ENCODE data around the gene RNASEL. TPM values are rescaled to one million over a fixed set of nuclear protein-coding genes. Genes with fewer than 3 reads are reported as not detected.

The RNASEL gene
- total and polyA plus RNA-seq, 2 experiments from 2014 or later, result 0.37 to 0.94 TPM

DNA sequence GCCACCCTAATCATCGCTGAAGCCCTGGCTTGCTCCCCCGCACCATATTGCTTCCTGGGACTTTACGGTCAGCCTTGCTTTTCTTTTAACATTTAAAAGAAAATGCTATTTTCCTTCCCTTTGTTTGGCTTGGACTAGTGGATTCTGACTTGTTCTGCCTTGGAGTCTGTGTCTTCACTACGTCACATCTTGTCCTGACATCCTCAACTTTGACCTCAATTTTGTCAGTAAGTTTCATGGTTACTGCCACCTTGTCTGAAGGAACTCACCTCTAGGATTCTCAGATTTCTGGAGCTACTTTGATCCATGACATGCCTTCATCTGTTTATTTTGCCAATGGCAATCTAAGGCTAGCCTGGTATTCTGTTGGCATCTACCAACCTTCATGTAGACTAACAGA, 4.3 kb downstream of the RNASEL start (continued):
- TF ChIP-seq, protein P1, sequence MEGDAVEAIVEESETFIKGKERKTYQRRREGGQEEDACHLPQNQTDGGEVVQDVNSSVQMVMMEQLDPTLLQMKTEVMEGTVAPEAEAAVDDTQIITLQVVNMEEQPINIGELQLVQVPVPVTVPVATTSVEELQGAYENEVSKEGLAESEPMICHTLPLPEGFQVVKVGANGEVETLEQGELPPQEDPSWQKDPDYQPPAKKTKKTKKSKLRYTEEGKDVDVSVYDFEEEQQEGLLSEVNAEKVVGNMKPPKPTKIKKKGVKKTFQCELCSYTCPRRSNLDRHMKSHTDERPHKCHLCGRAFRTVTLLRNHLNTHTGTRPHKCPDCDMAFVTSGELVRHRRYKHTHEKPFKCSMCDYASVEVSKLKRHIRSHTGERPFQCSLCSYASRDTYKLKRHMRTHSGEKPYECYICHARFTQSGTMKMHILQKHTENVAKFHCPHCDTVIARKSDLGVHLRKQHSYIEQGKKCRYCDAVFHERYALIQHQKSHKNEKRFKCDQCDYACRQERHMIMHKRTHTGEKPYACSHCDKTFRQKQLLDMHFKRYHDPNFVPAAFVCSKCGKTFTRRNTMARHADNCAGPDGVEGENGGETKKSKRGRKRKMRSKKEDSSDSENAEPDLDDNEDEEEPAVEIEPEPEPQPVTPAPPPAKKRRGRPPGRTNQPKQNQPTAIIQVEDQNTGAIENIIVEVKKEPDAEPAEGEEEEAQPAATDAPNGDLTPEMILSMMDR (conservative IDR thresholded peaks at IDR 0.05; ENCODE audit: low read depth in 2 of 2), result no peak
- no peak for TF ChIP-seq STAT1 (IDR thresholded peaks at IDR 0.05; ENCODE audit: unreplicated experiment)
- TF ChIP-seq, protein P2, sequence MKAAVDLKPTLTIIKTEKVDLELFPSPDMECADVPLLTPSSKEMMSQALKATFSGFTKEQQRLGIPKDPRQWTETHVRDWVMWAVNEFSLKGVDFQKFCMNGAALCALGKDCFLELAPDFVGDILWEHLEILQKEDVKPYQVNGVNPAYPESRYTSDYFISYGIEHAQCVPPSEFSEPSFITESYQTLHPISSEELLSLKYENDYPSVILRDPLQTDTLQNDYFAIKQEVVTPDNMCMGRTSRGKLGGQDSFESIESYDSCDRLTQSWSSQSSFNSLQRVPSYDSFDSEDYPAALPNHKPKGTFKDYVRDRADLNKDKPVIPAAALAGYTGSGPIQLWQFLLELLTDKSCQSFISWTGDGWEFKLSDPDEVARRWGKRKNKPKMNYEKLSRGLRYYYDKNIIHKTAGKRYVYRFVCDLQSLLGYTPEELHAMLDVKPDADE (IDR thresholded peaks at IDR 0.05), result no peak
- no peak for TF ChIP-seq EZH2phosphoT487 (IDR thresholded peaks at IDR 0.05; ENCODE audit: unreplicated experiment)
- TF ChIP-seq NANOG (IDR thresholded peaks at IDR 0.05; ENCODE audit: borderline replicate concordance), result no peak
- TF ChIP-seq JUNB (IDR thresholded peaks at IDR 0.05; ENCODE audit: unreplicated experiment), result no peak
- no peak for TF ChIP-seq EZH2 (IDR thresholded peaks at IDR 0.05; ENCODE audit: low read depth, unreplicated experiment)
- no peak for TF ChIP-seq ZNF331 (CRISPR knock-in tag; IDR thresholded peaks at IDR 0.05; ENCODE audit: low read depth)

DNA sequence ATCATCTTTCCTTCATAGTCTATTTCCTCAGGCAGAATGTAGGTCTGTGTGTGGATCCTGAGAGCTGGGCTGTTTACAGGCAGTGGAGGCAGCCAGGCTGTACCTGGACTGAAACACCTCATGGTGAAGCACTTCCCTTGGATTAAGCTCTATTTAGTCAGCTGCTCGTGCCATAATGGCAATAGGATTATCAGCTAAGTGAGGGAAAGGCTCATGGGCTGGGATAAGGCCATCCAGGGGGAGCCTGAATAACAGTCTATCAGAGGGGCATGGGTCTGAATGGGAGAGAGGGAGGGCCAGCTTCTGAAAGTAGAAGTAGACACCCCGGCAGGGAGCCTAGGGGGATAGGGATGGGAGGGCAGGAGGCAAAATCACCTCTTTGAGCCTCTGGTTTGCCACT, 8.3 kb downstream of the RNASEL start:
- Mint-ChIP-seq H3K27ac (no peak overlapping the region), H3K27me3 (ENCODE audit: insufficient read depth, low read depth, poor library complexity) (no peaks in the 10 kb centered on the region), H3K9me3 (no peaks in the 10 kb centered on the region), H3K4me1 (no peaks in the 10 kb centered on the region), H3K4me3 (no peak overlapping the region), H3K36me3 (ENCODE audit: low read depth) (no peaks in the 10 kb centered on the region)
- no peaks in the 10 kb centered on the region for H4K20me1 ChIP-seq (replicated peaks; ENCODE audit: insufficient read depth)
- H3F3A ChIP-seq (replicated peaks; ENCODE audit: low read depth), result no peaks in the 10 kb centered on the region
- H3K4me3 ChIP-seq, result no peak overlapping the region
- no peaks in the 10 kb centered on the region for H3K79me2 ChIP-seq (replicated peaks; ENCODE audit: insufficient read depth)
- no peaks in the 10 kb centered on the region for H3K36me3 ChIP-seq (ENCODE audit: insufficient read depth)
- H3K4me1 ChIP-seq (ENCODE audit: insufficient read depth), result no peaks in the 10 kb centered on the region
- DNase-seq (ENCODE audit: low spot score) (no peak), ATAC-seq (no peak)
- no peaks in the 10 kb centered on the region for H3K27me3 ChIP-seq (ENCODE audit: insufficient read depth)
- no peak overlapping the region for H3K27ac ChIP-seq (ENCODE audit: low read depth)
- H3K9me2 ChIP-seq (ENCODE audit: insufficient read depth), result no peaks in the 10 kb centered on the region; the same call in none of the 2 replicates
- H3K4me2 ChIP-seq, result no peak overlapping the region
- H2AFZ ChIP-seq, result no peak overlapping the region
- no peak for TF ChIP-seq CREB1 (CRISPR knock-in tag; IDR thresholded peaks at IDR 0.05; ENCODE audit: low read depth)
- TF ChIP-seq ZNF114 (CRISPR knock-in tag; IDR thresholded peaks at IDR 0.05), result no peak
- no peak for TF ChIP-seq JUNB (IDR thresholded peaks at IDR 0.05; ENCODE audit: unreplicated experiment)
- TF ChIP-seq, protein P1 (conservative IDR thresholded peaks at IDR 0.05; ENCODE audit: low read depth in 2 of 2), result no peak
- no peak for TF ChIP-seq EZH2 (IDR thresholded peaks at IDR 0.05; ENCODE audit: low read depth, unreplicated experiment)
- no peak for TF ChIP-seq EZH2phosphoT487 (IDR thresholded peaks at IDR 0.05; ENCODE audit: unreplicated experiment)
- TF ChIP-seq POLR2AphosphoS5 (IDR thresholded peaks at IDR 0.05; ENCODE audit: low read depth), result no peak
- TF ChIP-seq NANOG (IDR thresholded peaks at IDR 0.05; ENCODE audit: borderline replicate concordance), result no peak
- TF ChIP-seq, protein P3, sequence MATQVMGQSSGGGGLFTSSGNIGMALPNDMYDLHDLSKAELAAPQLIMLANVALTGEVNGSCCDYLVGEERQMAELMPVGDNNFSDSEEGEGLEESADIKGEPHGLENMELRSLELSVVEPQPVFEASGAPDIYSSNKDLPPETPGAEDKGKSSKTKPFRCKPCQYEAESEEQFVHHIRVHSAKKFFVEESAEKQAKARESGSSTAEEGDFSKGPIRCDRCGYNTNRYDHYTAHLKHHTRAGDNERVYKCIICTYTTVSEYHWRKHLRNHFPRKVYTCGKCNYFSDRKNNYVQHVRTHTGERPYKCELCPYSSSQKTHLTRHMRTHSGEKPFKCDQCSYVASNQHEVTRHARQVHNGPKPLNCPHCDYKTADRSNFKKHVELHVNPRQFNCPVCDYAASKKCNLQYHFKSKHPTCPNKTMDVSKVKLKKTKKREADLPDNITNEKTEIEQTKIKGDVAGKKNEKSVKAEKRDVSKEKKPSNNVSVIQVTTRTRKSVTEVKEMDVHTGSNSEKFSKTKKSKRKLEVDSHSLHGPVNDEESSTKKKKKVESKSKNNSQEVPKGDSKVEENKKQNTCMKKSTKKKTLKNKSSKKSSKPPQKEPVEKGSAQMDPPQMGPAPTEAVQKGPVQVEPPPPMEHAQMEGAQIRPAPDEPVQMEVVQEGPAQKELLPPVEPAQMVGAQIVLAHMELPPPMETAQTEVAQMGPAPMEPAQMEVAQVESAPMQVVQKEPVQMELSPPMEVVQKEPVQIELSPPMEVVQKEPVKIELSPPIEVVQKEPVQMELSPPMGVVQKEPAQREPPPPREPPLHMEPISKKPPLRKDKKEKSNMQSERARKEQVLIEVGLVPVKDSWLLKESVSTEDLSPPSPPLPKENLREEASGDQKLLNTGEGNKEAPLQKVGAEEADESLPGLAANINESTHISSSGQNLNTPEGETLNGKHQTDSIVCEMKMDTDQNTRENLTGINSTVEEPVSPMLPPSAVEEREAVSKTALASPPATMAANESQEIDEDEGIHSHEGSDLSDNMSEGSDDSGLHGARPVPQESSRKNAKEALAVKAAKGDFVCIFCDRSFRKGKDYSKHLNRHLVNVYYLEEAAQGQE (IDR thresholded peaks at IDR 0.05; ENCODE audit: unreplicated experiment), result no peak
- TF ChIP-seq ZNF331 (CRISPR knock-in tag; IDR thresholded peaks at IDR 0.05; ENCODE audit: low read depth), result no peak

Measured in GM23338 (cell line).